GM06990 (cell line): ENCODE results near the gene DLG2.

ENCODE experiments used
- DNase-seq: peaks from one replicate; pipeline ENCODE4 v3.0.0-alpha.2; 2011; ENCODE audit not compliant: insufficient read length; ENCODE audit errors: extremely low read depth
- H3K27me3 ChIP-seq: replicated peaks from 2 replicates; pipeline ENCODE4 v1.6.0; 2011; ENCODE audit warnings: low read length; ENCODE audit not compliant: control insufficient read depth, insufficient read depth
- H3K36me3 ChIP-seq: 2 replicates; pipeline ENCODE4 v1.5.1; 2011; ENCODE audit warnings: low read length; ENCODE audit not compliant: control insufficient read depth, insufficient read depth
- H3K4me3 ChIP-seq: replicated peaks from 2 replicates; pipeline ENCODE4 v1.5.1; 2011; ENCODE audit warnings: low read depth, mild to moderate bottlenecking, control low read depth, low read length
- CTCF ChIP-seq: IDR thresholded peaks from 2 replicates; pipeline ENCODE4 v1.5.1; 2011; ENCODE audit warnings: low read length, control low read depth, mild to moderate bottlenecking, inconsistent platforms; ENCODE audit not compliant: insufficient read depth, poor library complexity, severe bottlenecking

DLG2 gene

GRCh38 chr11:83464160-83464944 is 2162.8 kb downstream of the DLG2 start:
- Histone ChIP-seq H3K27me3 (no peaks in the 10 kb centered on the region), H3K4me3 (no peak overlapping the region), H3K36me3 (no peaks in the 10 kb centered on the region)
- TF ChIP-seq CTCF: no peak
- DNase-seq: no peak

GRCh38 chr11:83459798-83460197 is 2167.3 kb downstream of the DLG2 start:
- no peaks in the 10 kb centered on the region for H3K27me3 ChIP-seq
- no peaks in the 10 kb centered on the region for H3K36me3 ChIP-seq
- DNase-seq: no peak
- TF ChIP-seq CTCF: no peak
- no peak overlapping the region for H3K4me3 ChIP-seq

GRCh38 chr11:83456566-83456965 is 2170.6 kb downstream of the DLG2 start:
- Histone ChIP-seq H3K27me3 (no peaks in the 10 kb centered on the region), H3K36me3 (no peaks in the 10 kb centered on the region), H3K4me3 (no peak overlapping the region)
- no peak for TF ChIP-seq CTCF
- no peak for DNase-seq

- no peak for DNase-seq
- TF ChIP-seq CTCF: no peak
- Histone ChIP-seq H3K27me3 (no peaks in the 10 kb centered on the region), H3K36me3 (no peaks in the 10 kb centered on the region), H3K4me3 (no peak overlapping the region)
Observed at GRCh38 chr11:83456075-83456474, 2171.1 kb downstream of the DLG2 start.

GRCh38 chr11:83455356-83455755 is 2171.8 kb downstream of the DLG2 start:
- no peak overlapping the region for H3K4me3 ChIP-seq
- H3K36me3 ChIP-seq: no peaks in the 10 kb centered on the region
- no peak for DNase-seq
- no peak for TF ChIP-seq CTCF
- no peaks in the 10 kb centered on the region for H3K27me3 ChIP-seq
